ENCODE measurements around the gene PIP4K2A.

The PIP4K2A gene

GRCh38 chr10:22618078-22618785, 96.1 kb downstream of the PIP4K2A start:
- no peak overlapping the region for H3K27ac ChIP-seq
- no peak for TF ChIP-seq CTCF (conservative IDR thresholded peaks at IDR 0.05)
- TF ChIP-seq ZFX (IDR thresholded peaks at IDR 0.05), result no peak

GRCh38 chr10:22617516-22617915, 96.9 kb downstream of the PIP4K2A start:
- TF ChIP-seq ZFX (IDR thresholded peaks at IDR 0.05) (no peak), CTCF (conservative IDR thresholded peaks at IDR 0.05) (no peak)
- no peak overlapping the region for H3K27ac ChIP-seq

GRCh38 chr10:22617051-22617450, 97.3 kb downstream of the PIP4K2A start:
- TF ChIP-seq ZFX (IDR thresholded peaks at IDR 0.05) (no peak), CTCF (conservative IDR thresholded peaks at IDR 0.05) (no peak)
- no peak overlapping the region for H3K27ac ChIP-seq

GRCh38 chr10:22615819-22616499, 98.4 kb downstream of the PIP4K2A start:
- H3K27ac ChIP-seq, result peak overlapping the region; percentile 75

GRCh38 chr10:22615101-22615500, 99.3 kb downstream of the PIP4K2A start:
- no peak overlapping the region for H3K27ac ChIP-seq
- TF ChIP-seq CTCF (conservative IDR thresholded peaks at IDR 0.05) (no peak), ZFX (IDR thresholded peaks at IDR 0.05) (no peak)

More at GRCh38 chr10:22615819-22616499, 98.4 kb downstream of the PIP4K2A start:
- TF ChIP-seq ZFX (IDR thresholded peaks at IDR 0.05) (no peak), CTCF (conservative IDR thresholded peaks at IDR 0.05) (no peak)

GRCh38 chr10:22613011-22613410, 101.4 kb downstream of the PIP4K2A start:
- H3K27ac ChIP-seq, result no peak overlapping the region
- no peak for TF ChIP-seq ZFX (IDR thresholded peaks at IDR 0.05)
- TF ChIP-seq CTCF (conservative IDR thresholded peaks at IDR 0.05), result no peak

GRCh38 chr10:22612318-22612717, 102.1 kb downstream of the PIP4K2A start:
- TF ChIP-seq ZFX (IDR thresholded peaks at IDR 0.05) (no peak), CTCF (conservative IDR thresholded peaks at IDR 0.05) (no peak)

More at GRCh38 chr10:22612318-22612717, 102.1 kb downstream of the PIP4K2A start:
- no peak overlapping the region for H3K27ac ChIP-seq
